ENCODE measurements around the gene TADA2A.

Gene TADA2A

GRCh38 chr17:37476431-37477120 is 69.9 kb downstream of the TADA2A start:
- H3K4me3 ChIP-seq (ENCODE audit: low read depth, low read length), result no peak overlapping the region
- TF ChIP-seq CTCF (IDR thresholded peaks at IDR 0.05; ENCODE audit: insufficient read depth, low read depth, low read length, missing control alignments), result no peak
- DNase-seq (ENCODE audit: low read depth), result no peak

- DNase-seq (ENCODE audit: low read depth), result no peak
- no peak for TF ChIP-seq CTCF (IDR thresholded peaks at IDR 0.05; ENCODE audit: insufficient read depth, low read depth, low read length, missing control alignments)
- H3K4me3 ChIP-seq (ENCODE audit: low read depth, low read length), result no peak overlapping the region
Observed at GRCh38 chr17:37478187-37478586, 71.5 kb downstream of the TADA2A start.

- no peak for DNase-seq (ENCODE audit: low read depth)
- TF ChIP-seq CTCF (IDR thresholded peaks at IDR 0.05; ENCODE audit: insufficient read depth, low read depth, low read length, missing control alignments), result no peak
- H3K4me3 ChIP-seq (ENCODE audit: low read depth, low read length), result no peak overlapping the region
Observed at GRCh38 chr17:37479025-37479424, 72.3 kb downstream of the TADA2A start.

GRCh38 chr17:37480427-37480826 is 73.7 kb downstream of the TADA2A start:
- DNase-seq (ENCODE audit: low read depth), result no peak
- H3K4me3 ChIP-seq (ENCODE audit: low read depth, low read length), result no peak overlapping the region
- TF ChIP-seq CTCF (IDR thresholded peaks at IDR 0.05; ENCODE audit: insufficient read depth, low read depth, low read length, missing control alignments), result no peak

DNA sequence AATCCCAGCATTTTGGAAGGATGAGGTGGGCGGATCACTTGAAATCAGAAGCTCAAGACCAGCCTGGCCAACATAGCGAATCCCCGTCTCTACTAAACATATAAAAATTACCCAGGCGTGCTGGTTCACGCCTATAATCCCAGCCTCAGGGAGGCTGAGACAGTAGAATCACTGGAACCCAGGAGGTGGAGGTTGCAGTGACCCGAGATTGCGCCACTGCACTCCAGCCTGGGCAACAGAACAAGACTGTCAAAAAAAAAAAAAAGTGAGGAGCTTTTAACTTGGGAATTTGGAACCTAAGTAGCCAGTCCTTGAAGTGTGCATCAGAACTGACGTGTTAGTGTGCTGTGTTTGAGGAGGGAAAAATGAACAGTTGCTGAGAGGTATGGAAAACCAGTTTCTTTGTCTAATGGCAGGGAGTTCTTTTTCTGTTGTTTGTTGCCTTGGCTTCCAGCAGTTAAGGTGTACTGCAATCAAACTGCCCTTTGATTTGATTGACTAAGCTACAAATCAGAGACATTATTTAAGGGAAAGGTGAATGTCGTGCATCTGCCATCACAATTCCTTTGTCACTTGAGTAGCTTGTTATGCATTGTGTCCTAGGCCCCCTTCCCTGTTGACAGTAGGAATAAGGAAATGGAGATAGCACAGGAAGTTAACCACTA is 74.4 kb downstream of the TADA2A start:
- no peak for DNase-seq (ENCODE audit: low read depth)
- TF ChIP-seq CTCF (IDR thresholded peaks at IDR 0.05; ENCODE audit: insufficient read depth, low read depth, low read length, missing control alignments), result no peak

GRCh38 chr17:37483311-37484039 is 76.8 kb downstream of the TADA2A start:
- H3K4me3 ChIP-seq (ENCODE audit: low read depth, low read length), result no peak overlapping the region
- peak; percentile 20 for DNase-seq (ENCODE audit: low read depth)
- no peak for TF ChIP-seq CTCF (IDR thresholded peaks at IDR 0.05; ENCODE audit: insufficient read depth, low read depth, low read length, missing control alignments)

More for the DNA sequence above, 74.4 kb downstream of the TADA2A start:
- no peak overlapping the region for H3K4me3 ChIP-seq (ENCODE audit: low read depth, low read length)
